Nephron progenitor cell (in vitro differentiated cells): Measurements from ENCODE around the gene PTGIS.
A peak's percentile ranks its signal among the peaks of the same experiment; 100 is the strongest.
"Not testable (repeated sequence)": the region's sequence is repeated elsewhere in the genome, so short reads cannot be mapped to it uniquely, and the experiment has no call there.

ENCODE experiments used
- DNase-seq: peaks from one replicate; pipeline ENCODE4 v3.0.0; 2021
- H3K27ac Mint-ChIP-seq: 2 replicates; pipeline ENCODE4 v1.8.0; 2021; ENCODE audit warnings: mild to moderate bottlenecking, moderate library complexity, mixed read lengths
- H3K27me3 Mint-ChIP-seq: 2 replicates; pipeline ENCODE4 v1.8.0; 2021; ENCODE audit warnings: mild to moderate bottlenecking, low read depth, mixed read lengths; ENCODE audit not compliant: poor library complexity
- H3K36me3 Mint-ChIP-seq: 2 replicates; pipeline ENCODE4 v1.8.0; 2021; ENCODE audit warnings: low read depth, mixed read lengths
- H3K4me1 Mint-ChIP-seq: 2 replicates; pipeline ENCODE4 v1.8.0; 2021; ENCODE audit warnings: mixed read lengths
- H3K4me3 Mint-ChIP-seq: 2 replicates; pipeline ENCODE4 v1.8.0; 2021; ENCODE audit warnings: mild to moderate bottlenecking, moderate library complexity, mixed read lengths
- H3K9me3 Mint-ChIP-seq: 2 replicates; pipeline ENCODE4 v1.8.0; 2021; ENCODE audit warnings: mild to moderate bottlenecking, moderate library complexity, mixed read lengths
- TF ChIP-seq, protein P1 (sequence below): fragments of 200-600 bp; sonication (generic); IDR thresholded peaks from 2 replicates; pipeline ENCODE4 v1.5.0; 2021; ENCODE audit warnings: antibody characterized with exemption

Gene PTGIS

GRCh38 chr20:49612127-49612738 lies 44.3 kb upstream of the PTGIS start:
- Mint-ChIP-seq H3K36me3 (no peaks in the 10 kb centered on the region), H3K4me1 (peaks cover 5% of the 10 kb centered on the region), H3K27me3 (peaks cover 22% of the 10 kb centered on the region), H3K9me3 (no peaks in the 10 kb centered on the region), H3K4me3 (no peak overlapping the region), H3K27ac (no peak overlapping the region)
- TF ChIP-seq, protein P1, sequence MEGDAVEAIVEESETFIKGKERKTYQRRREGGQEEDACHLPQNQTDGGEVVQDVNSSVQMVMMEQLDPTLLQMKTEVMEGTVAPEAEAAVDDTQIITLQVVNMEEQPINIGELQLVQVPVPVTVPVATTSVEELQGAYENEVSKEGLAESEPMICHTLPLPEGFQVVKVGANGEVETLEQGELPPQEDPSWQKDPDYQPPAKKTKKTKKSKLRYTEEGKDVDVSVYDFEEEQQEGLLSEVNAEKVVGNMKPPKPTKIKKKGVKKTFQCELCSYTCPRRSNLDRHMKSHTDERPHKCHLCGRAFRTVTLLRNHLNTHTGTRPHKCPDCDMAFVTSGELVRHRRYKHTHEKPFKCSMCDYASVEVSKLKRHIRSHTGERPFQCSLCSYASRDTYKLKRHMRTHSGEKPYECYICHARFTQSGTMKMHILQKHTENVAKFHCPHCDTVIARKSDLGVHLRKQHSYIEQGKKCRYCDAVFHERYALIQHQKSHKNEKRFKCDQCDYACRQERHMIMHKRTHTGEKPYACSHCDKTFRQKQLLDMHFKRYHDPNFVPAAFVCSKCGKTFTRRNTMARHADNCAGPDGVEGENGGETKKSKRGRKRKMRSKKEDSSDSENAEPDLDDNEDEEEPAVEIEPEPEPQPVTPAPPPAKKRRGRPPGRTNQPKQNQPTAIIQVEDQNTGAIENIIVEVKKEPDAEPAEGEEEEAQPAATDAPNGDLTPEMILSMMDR = no peak
- DNase-seq = no peak

DNA sequence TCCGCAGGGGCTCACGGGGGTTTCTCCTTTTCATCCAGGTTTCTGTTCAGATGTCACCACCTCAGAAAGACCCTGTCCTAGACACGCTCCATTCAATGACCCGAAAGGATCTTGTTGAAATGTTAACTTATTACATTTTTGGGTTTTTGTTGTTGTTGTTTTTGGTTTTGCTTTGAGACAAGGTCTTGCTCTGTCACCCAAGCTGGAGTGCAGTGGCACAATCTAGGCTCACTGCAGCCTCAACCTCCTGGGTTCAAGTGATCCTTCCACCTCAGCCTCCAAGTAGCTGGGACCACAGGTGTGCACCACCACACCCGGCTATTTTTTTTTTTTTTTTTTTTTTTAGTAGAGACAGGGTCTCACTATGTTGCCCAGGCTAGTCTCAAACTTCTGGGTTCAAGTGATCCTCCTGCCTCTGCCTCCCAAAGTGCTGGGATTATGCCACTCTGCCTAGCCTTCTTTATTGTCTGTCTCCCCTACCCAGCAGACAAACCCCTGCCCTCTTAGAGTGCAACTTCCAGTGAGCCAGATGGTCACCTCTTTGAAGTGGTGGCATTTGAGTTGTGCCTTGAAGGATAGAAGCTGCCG lies 43.7 kb upstream of the PTGIS start:
- H3K36me3 Mint-ChIP-seq, H3K4me3 Mint-ChIP-seq: not testable (repeated sequence)

DNA sequence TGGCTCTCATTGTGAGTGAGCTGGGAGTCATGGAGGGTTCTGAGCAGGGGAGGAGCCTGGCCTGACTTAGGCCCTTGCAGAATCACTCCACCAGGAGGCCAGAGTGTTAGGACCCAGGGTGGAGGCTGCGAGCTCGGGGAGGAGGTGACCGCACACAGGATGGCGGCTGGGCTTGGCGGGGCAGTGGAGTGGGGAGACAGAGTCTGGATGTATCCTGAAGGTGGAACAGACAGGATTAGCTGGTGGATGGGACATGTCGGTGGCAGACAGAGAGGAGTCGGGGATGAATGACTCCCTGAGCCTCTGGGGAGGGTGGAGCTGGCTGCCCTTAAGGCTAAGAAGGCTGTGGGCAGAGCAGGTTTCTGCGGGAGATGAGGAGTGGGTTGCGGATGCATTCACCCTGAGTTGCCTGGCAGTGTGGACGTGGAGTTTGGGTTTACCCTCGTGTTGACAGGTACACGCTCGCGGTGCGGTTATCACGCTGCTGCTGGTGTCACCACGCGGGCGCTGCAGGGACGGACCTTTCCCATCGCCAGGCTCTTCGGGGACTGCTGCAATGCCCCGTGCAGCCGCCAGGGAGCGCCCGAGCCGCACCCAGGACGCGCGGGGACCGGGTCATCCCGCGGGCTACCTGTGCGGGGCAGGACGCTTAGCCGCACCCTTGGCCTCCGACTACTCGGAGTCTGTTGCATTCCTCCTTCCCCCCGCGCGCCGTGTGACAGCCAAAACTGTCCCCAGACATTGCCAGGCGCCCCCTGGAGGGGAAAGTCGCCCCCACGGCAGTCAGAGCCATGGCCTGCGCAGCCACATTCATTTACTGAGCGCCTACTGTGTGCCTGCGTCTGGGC lies 43.0 kb upstream of the PTGIS start:
- H3K4me3 Mint-ChIP-seq = peak overlapping the region; percentile 81
- H3K36me3 Mint-ChIP-seq = no peaks in the 10 kb centered on the region
- DNase-seq = peak; percentile 90
- H3K27me3 Mint-ChIP-seq = peaks cover 28% of the 10 kb centered on the region
- H3K4me1 Mint-ChIP-seq = peaks cover 5% of the 10 kb centered on the region
- no peak overlapping the region for H3K27ac Mint-ChIP-seq
- TF ChIP-seq, protein P1 = peak; percentile 99
- no peaks in the 10 kb centered on the region for H3K9me3 Mint-ChIP-seq

More for the DNA sequence above, 43.7 kb upstream of the PTGIS start:
- DNase-seq, H3K4me1 Mint-ChIP-seq, H3K27ac Mint-ChIP-seq, H3K9me3 Mint-ChIP-seq: not testable (repeated sequence)
- H3K27me3 Mint-ChIP-seq = peaks cover 27% of the 10 kb centered on the region

DNA sequence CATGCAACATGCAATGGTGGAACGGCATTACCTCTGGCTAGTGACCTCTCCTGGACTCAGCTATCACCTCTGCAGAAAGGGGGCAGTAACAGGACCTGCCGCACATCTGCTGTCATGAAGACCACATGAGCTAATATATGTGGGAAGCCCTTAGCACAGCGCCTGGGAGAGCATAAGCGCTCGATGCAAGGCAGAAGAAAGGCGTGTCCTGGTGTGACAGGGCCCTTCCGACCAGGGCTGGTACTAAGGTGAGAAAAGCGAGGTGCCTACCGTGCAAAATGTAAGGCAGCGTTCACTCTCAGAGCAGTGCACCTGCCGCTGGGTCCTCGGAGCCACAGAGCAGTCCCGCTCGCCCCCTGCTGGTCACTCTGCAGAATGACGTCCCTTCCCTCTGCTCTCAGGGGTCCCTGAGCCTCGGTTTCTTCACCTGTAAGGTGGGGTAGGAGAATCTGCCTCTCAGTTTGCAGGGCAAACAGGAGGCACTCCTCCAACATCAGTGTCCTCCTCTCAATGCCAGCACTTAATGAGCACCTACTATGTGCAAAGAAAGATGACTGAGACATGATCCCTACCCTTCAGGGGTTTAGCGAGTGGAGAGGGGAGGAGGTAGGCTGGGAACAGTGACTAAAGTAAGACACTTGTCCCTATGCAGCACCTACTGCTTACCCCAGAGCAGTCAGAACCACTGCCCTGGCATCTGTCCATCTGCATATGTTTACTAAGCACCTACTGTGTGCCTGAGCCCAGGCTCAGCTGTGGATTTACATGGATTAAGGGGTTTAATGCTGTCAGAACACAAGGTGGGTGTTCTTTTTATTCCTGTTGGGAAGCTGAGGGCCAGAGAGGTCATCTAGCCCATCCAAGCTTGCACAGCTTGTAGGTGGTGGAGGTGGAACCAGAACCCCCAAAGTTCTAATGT lies 41.1 kb upstream of the PTGIS start:
- H3K27ac Mint-ChIP-seq = no peak overlapping the region
- TF ChIP-seq, protein P1 = peak; percentile 97
- peak; percentile 80 for DNase-seq

GRCh38 chr20:49607568-49607967 lies 39.6 kb upstream of the PTGIS start:
- TF ChIP-seq, protein P1 = no peak
- H3K9me3 Mint-ChIP-seq = no peaks in the 10 kb centered on the region
- no peak for DNase-seq
- H3K27me3 Mint-ChIP-seq = peaks cover 37% of the 10 kb centered on the region
- peaks cover 15% of the 10 kb centered on the region for H3K4me1 Mint-ChIP-seq
- no peak overlapping the region for H3K4me3 Mint-ChIP-seq
- no peaks in the 10 kb centered on the region for H3K36me3 Mint-ChIP-seq
- H3K27ac Mint-ChIP-seq = no peak overlapping the region

More for the DNA sequence above, 41.1 kb upstream of the PTGIS start:
- Mint-ChIP-seq H3K27me3 (peaks cover 33% of the 10 kb centered on the region), H3K4me1 (peaks cover 15% of the 10 kb centered on the region), H3K9me3 (no peaks in the 10 kb centered on the region), H3K4me3 (no peak overlapping the region), H3K36me3 (no peaks in the 10 kb centered on the region)
